Panc1 (cell line): ENCODE measurements around the gene CCBE1. TPM values are rescaled to one million over a fixed set of nuclear protein-coding genes. Genes with fewer than 3 reads are reported as not detected.

ENCODE experiments used
- ATAC-seq: fragments of 200-7000 bp; cut with Tn5 transposase; 2 replicates; pipeline ENCODE4 v1.9.1; 2020; ENCODE audit warnings: mild to moderate bottlenecking, moderate library complexity
- BruUV-seq: library from RNA; stranded (reverse); fragments of 400-500 nt; replicated peaks from 2 replicates; lab custom pipeline; 2021; lab: Mats Ljungman, UMichigan
- CTCF ChIA-PET: fragments of 300-600 bp; sonication (Branson Sonifier 250); formaldehyde crosslinking; loops from one replicate; lab custom pipeline; 2022; ENCODE audit warnings: antibody characterized with exemption; lab: Charles Lee
- POLR2A ChIA-PET: fragments of 300-600 bp; sonication (Branson Sonifier 250); formaldehyde crosslinking; loops from one replicate; lab custom pipeline; 2022; ENCODE audit warnings: antibody characterized with exemption; lab: Charles Lee
- DNase-seq: peaks from one replicate; pipeline ENCODE4 v3.0.0-alpha.2; 2010; ENCODE audit warnings: low read depth, low spot score
- H3K27ac ChIP-seq: 2 replicates; pipeline ENCODE4 v1.5.1; 2011; ENCODE audit warnings: mild to moderate bottlenecking, low read length, inconsistent platforms
- H3K27me3 ChIP-seq: fragments of 200-500 bp; sonication (Bioruptor generic); 2 replicates; pipeline ENCODE4 v1.6.0; 2014; ENCODE audit warnings: low read length, inconsistent platforms; ENCODE audit not compliant: control insufficient read depth, insufficient read depth
- H3K36me3 ChIP-seq: fragments of 200-500 bp; sonication (Bioruptor generic); 2 replicates; pipeline ENCODE4 v1.5.1; 2014; ENCODE audit warnings: inconsistent platforms, mild to moderate bottlenecking, low read length, moderate library complexity; ENCODE audit not compliant: control insufficient read depth, insufficient read depth
- H3K4me1 ChIP-seq: 2 replicates; pipeline ENCODE4 v1.5.1; 2011; ENCODE audit warnings: inconsistent platforms, mild to moderate bottlenecking, low read length, moderate library complexity; ENCODE audit not compliant: control insufficient read depth, insufficient read depth
- H3K4me3 ChIP-seq, 2 experiments: 2 replicates each; pipeline ENCODE4 v1.5.1; 2011 to 2012; ENCODE audit warnings: low read depth in 2 of 2, low read length in 2 of 2, mild to moderate bottlenecking in 2 of 2, inconsistent platforms in 1 of 2, moderate library complexity in 1 of 2
- H3K9me3 ChIP-seq: fragments of 200-500 bp; sonication (Bioruptor generic); 2 replicates; pipeline ENCODE4 v1.5.1; 2014; ENCODE audit warnings: low read depth, mild to moderate bottlenecking, inconsistent platforms, low read length, moderate library complexity; ENCODE audit not compliant: control insufficient read depth, insufficient read depth
- CTCF ChIP-seq: fragments of 450-650 bp; IDR thresholded peaks from 2 replicates; pipeline ENCODE4 v1.5.1; 2017; ENCODE audit warnings: mild to moderate bottlenecking
- POLR2AphosphoS5 ChIP-seq: IDR thresholded peaks from 2 replicates; pipeline ENCODE4 v1.6.1; 2012; ENCODE audit warnings: mild to moderate bottlenecking, low read depth, low read length, moderate library complexity
- REST ChIP-seq, 2 experiments: IDR thresholded peaks; 2 replicates each; pipeline ENCODE4 v1.6.1; 2011 to 2012; ENCODE audit warnings: low read depth in 2 of 2, control low read depth in 1 of 2, low read length in 1 of 2, mild to moderate bottlenecking in 1 of 2, moderate library complexity in 1 of 2; ENCODE audit not compliant: insufficient read depth in 1 of 2
- SIN3A ChIP-seq: IDR thresholded peaks from 2 replicates; pipeline ENCODE4 v1.6.1; 2012; ENCODE audit warnings: low read depth, mild to moderate bottlenecking, low read length, moderate library complexity, borderline replicate concordance; ENCODE audit not compliant: insufficient read depth
- TCF7L2 ChIP-seq: IDR thresholded peaks from 2 replicates; pipeline ENCODE4 v1.6.1; 2011; ENCODE audit warnings: mild to moderate bottlenecking, low read depth, low read length, inconsistent platforms
- in situ Hi-C: cut with HindIII; loops from 2 replicates; pipeline ENCODE4 v1.10.0; 2016; ENCODE audit warnings: low sequenced_read_pairs, low pct_unique_long_range_greater_than_20kb
- intact Hi-C: fragments of 100-400 bp; cut with micrococcal nuclease; formaldehyde crosslinking; loops from one replicate; pipeline ENCODE4 v1.10.0; 2022; ENCODE audit not compliant: unreplicated experiment
- total RNA-seq: library from RNA; stranded (reverse); gene quantifications from one replicate; pipeline ENCODE4 v1.2.1, GENCODE V29; 2021; ENCODE audit not compliant: unreplicated experiment

Gene CCBE1
- total RNA-seq, 1 experiment from 2014 or later = 0.13 TPM

- H3K36me3 ChIP-seq = no peaks in the 10 kb centered on the region
- H3K27ac ChIP-seq = no peak overlapping the region
- no peaks in the 10 kb centered on the region for H3K4me1 ChIP-seq
- intact Hi-C loops (no loop called here), in situ Hi-C loops (no loop called here)
- no peaks in the 10 kb centered on the region for H3K27me3 ChIP-seq
- ATAC-seq = no peak
- no TSS peak for BruUV-seq
- ChIA-PET CTCF (no interaction called here), POLR2A (no interaction called here)
- no peaks in the 10 kb centered on the region for H3K9me3 ChIP-seq
- no peak for DNase-seq
- TF ChIP-seq REST (IDR thresholded peaks at IDR 0.05; ENCODE audit: insufficient read depth in 1 of 2, low read depth in 2 of 2, low read length in 1 of 2) = no peak
- TF ChIP-seq SIN3A = no peak
- no peak for TF ChIP-seq POLR2AphosphoS5
- no peak for TF ChIP-seq TCF7L2
- no peak for TF ChIP-seq CTCF
- H3K4me3 ChIP-seq = no peak overlapping the region
These were observed 56.5 kb downstream of the CCBE1 start for GRCh38 chr18:59640721-59641120.

- intact Hi-C loops = loop anchor here (5.0 kb wide), 1 partner anchor 182 kb away; no protein-coding TSS in a partner anchor
- ATAC-seq = no peak
- no peaks in the 10 kb centered on the region for H3K27me3 ChIP-seq
- ChIA-PET POLR2A (no interaction called here), CTCF (no interaction called here)
- in situ Hi-C loops = no loop called here
- H3K27ac ChIP-seq = no peak overlapping the region
- no peaks in the 10 kb centered on the region for H3K36me3 ChIP-seq
- H3K4me3 ChIP-seq = no peak overlapping the region
- TF ChIP-seq SIN3A (no peak), CTCF (no peak), REST (IDR thresholded peaks at IDR 0.05; ENCODE audit: insufficient read depth in 1 of 2, low read depth in 2 of 2, low read length in 1 of 2) (no peak), POLR2AphosphoS5 (no peak), TCF7L2 (no peak)
- DNase-seq = no peak
- H3K9me3 ChIP-seq = no peaks in the 10 kb centered on the region
- BruUV-seq = no TSS peak
- no peaks in the 10 kb centered on the region for H3K4me1 ChIP-seq
These were observed 57.4 kb downstream of the CCBE1 start for GRCh38 chr18:59639821-59640220.
